ENCODE measurements around the gene UBA52.

The UBA52 gene

DNA sequence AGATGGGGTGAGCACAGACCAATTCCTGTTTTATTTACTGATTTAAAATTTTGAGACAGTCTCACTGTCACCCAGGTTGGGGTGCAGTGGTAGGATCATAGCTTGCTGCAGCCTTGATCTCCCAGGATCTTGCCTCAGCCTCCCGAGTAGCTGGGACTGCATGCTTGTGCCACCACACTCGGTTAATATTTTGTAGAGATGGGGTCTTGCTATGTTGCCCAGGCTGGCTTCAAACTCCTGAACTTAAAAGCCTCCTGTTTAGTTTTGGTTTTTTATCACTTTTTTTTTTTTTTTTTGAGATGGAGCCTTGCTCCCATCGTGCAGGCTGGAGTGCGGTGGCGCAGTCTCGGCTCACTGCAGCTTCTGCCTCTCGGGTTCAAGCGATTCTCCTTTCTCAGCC, 4.7 kb downstream of the UBA52 start:
- no peak for TF ChIP-seq CTCF (IDR thresholded peaks at IDR 0.05; ENCODE audit: extremely low read depth, missing control alignments)
- no peak for DNase-seq (ENCODE audit: low spot score)

- DNase-seq (ENCODE audit: low spot score): no peak
- TF ChIP-seq CTCF (IDR thresholded peaks at IDR 0.05; ENCODE audit: extremely low read depth, missing control alignments): no peak
Measured at GRCh38 chr19:18577365-18577914, 5.8 kb downstream of the UBA52 start.

- no peak for DNase-seq (ENCODE audit: low spot score)
- no peak for TF ChIP-seq CTCF (IDR thresholded peaks at IDR 0.05; ENCODE audit: extremely low read depth, missing control alignments)
Measured at GRCh38 chr19:18580311-18580710, 8.7 kb downstream of the UBA52 start.

GRCh38 chr19:18586306-18586705, 14.6 kb downstream of the UBA52 start:
- no peak for TF ChIP-seq CTCF (IDR thresholded peaks at IDR 0.05; ENCODE audit: extremely low read depth, missing control alignments)
- no peak for DNase-seq (ENCODE audit: low spot score)

DNA sequence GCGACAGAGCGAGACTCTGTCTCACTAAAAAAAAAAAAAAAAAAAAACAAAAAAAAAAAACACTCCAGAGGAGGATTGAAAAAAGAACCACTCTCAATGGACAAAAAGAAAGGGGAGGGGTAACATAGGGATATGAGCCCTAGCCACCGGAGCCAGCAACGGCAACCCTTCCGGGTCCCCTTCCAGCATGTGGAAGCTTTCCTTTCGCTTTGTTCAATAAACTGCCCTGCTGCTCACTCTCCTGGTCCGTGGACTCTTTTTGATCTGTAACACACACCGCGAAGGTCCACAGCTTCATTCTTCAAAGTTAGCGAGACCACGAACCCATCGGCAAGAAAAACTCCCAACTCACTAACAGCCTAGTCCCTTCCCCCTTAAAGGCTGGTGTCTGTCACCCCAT, 15.9 kb downstream of the UBA52 start:
- TF ChIP-seq CTCF (IDR thresholded peaks at IDR 0.05; ENCODE audit: extremely low read depth, missing control alignments): no peak
- no peak for DNase-seq (ENCODE audit: low spot score)

- DNase-seq (ENCODE audit: low spot score): peak; percentile 8
- no peak for TF ChIP-seq CTCF (IDR thresholded peaks at IDR 0.05; ENCODE audit: extremely low read depth, missing control alignments)
Measured at GRCh38 chr19:18587962-18588610, 16.4 kb downstream of the UBA52 start.

DNA sequence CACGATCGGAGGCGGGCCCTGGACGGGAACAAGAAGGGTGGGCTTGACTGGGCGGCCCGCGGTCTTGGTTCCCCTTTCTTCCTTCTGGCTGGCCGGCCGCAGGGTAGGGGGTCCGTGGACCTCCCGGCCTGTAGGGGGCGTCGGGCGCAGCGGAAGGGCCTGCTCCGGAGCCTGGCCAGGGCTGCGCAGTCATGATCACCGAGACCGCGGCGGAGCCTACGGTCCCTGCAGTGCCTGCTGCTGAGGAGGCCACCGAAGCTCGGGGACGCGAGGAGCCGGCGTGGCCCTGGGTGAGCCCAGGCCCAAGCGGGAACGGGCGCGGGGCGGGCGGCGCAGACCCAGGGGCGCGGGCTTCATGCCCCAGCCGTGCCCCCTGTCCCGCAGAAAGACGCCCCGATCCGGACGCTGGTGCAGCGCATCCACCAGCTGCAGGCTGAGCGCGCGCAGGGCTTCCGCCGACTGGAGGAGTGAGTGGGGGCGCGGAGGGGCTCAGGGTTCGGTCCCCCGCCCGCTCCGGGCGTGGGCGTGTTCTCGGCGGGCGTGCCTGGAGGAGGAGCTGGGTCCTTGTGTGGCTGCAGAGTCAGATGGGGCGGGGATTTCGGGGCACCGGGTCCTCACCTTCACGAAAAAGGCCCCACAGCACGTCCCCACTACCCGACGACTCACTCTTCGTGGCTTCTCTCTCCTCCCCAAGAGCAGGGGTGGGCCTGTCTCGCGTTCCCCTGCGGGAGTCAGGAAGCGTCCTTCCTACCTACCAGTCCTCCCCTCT, 17.1 kb downstream of the UBA52 start, which contains the start of gene REX1BD:
Gene REX1BD, plus strand, starts transcription at position 188 of the 769 bp plus-strand sequence. Its CDS starts 4 bp downstream, at position 192.
- DNase-seq (ENCODE audit: low spot score): peak; percentile 93
- peak; percentile 95 for TF ChIP-seq CTCF (IDR thresholded peaks at IDR 0.05; ENCODE audit: extremely low read depth, missing control alignments)

Measured in GM20000 (cell line).